Tibial nerve (tissue), 4 donors: ENCODE measurements around the gene CIBAR2. TPM values are rescaled to one million over a fixed set of nuclear protein-coding genes. Genes with fewer than 3 reads are reported as not detected.

Experiments used
- DNase-seq, 2 donors: peaks; one replicate each; pipeline ENCODE4 v3.0.0-alpha.2; 2019; ENCODE audit warnings: low spot score in 2 of 2
- H3K27ac ChIP-seq, 4 donors: fragments of 200-600 bp; sonication (generic) in 3 of 4; one replicate each; pipeline ENCODE4 v1.5.1; 2017 to 2019; ENCODE audit warnings: mild to moderate bottlenecking in 1 of 4
- H3K27me3 ChIP-seq, 2 donors: fragments of 200-600 bp; sonication (generic) in 1 of 2; one replicate each; pipeline versions ENCODE4 v1.5.1 to v1.6.0; 2017 to 2019
- H3K36me3 ChIP-seq, 3 donors: fragments of 200-600 bp; sonication (generic); one replicate each; pipeline ENCODE4 v1.5.1; 2018 to 2019
- H3K4me1 ChIP-seq, 4 donors: fragments of 200-600 bp; sonication (generic) in 3 of 4; one replicate each; pipeline ENCODE4 v1.5.1; 2017 to 2019
- H3K4me3 ChIP-seq, 4 donors: fragments of 200-600 bp; sonication (generic) in 3 of 4; one replicate each; pipeline ENCODE4 v1.5.1; 2017 to 2019; ENCODE audit warnings: mild to moderate bottlenecking in 1 of 4, moderate library complexity in 1 of 4
- H3K9me3 ChIP-seq, 4 donors: fragments of 200-600 bp; sonication (generic) in 3 of 4; one replicate each; pipeline ENCODE4 v1.5.1; 2017 to 2019
- CTCF ChIP-seq, 5 experiments: fragments of 200-600 bp in 3 of 5; fragments of 450-650 bp in 2 of 5; sonication (generic) in 3 of 5; IDR thresholded peaks; one replicate each; pipeline ENCODE4 v1.5.1; 2016 to 2019; ENCODE audit warnings: antibody characterized with exemption in 5 of 5, mild to moderate bottlenecking in 3 of 5, moderate library complexity in 2 of 5
- EP300 ChIP-seq, 2 donors: sonication (generic); formaldehyde crosslinking; IDR thresholded peaks; one replicate each; pipeline ENCODE4 v1.6.1; 2017; ENCODE audit warnings: antibody characterized with exemption in 2 of 2, mild to moderate bottlenecking in 1 of 2
- POLR2A ChIP-seq, 2 donors: fragments of 450-650 bp; IDR thresholded peaks; one replicate each; pipeline ENCODE4 v1.6.1; 2017; ENCODE audit warnings: antibody characterized with exemption in 2 of 2, mild to moderate bottlenecking in 2 of 2, moderate library complexity in 2 of 2
- WGBS, 2 donors: methylation state at CpG; one replicate each; pipeline ENCODE4 v1.1.5; 2018; 5-methylcytosine and 5-hydroxymethylcytosine counted together
- total RNA-seq, 4 donors: library from RNA; depleted of rRNA; stranded (reverse); fragments of >200 nt; gene quantifications; one replicate each; pipeline ENCODE4 v1.1.0, GENCODE V29; 2016

The CIBAR2 gene
- total RNA-seq, 4 donors from 2014 or later, result not detected

- Histone ChIP-seq H3K36me3 (no peaks in the 10 kb centered on the region), H3K27me3 (no peaks in the 10 kb centered on the region), H3K9me3 (no peaks in the 10 kb centered on the region), H3K4me1 (peaks cover 0 to 17% (median 6%) of the 10 kb centered on the region in 4 donors), H3K4me3 (no peak overlapping the region), H3K27ac (no peak overlapping the region)
- WGBS, 2 donors, result 70 to 71% methylated on average over 14 of the region's 14 CpGs
- no peak for DNase-seq
- no peak for TF ChIP-seq CTCF (IDR thresholded peaks at IDR 0.05)
- TF ChIP-seq EP300 (IDR thresholded peaks at IDR 0.05), result no peak
- no peak for TF ChIP-seq POLR2A (IDR thresholded peaks at IDR 0.05)
Measured at GRCh38 chr16:85113913-85114312, 1.6 kb upstream of the CIBAR2 start.

- no peak overlapping the region for H3K27ac ChIP-seq
- H3K4me3 ChIP-seq, result no peak overlapping the region
- no peaks in the 10 kb centered on the region for H3K36me3 ChIP-seq
- no peaks in the 10 kb centered on the region for H3K9me3 ChIP-seq
- peaks cover 0 to 17% (median 6%) of the 10 kb centered on the region in 4 donors for H3K4me1 ChIP-seq
- WGBS, 2 donors, result 85 to 89% methylated on average over 14 of the region's 14 CpGs
- no peaks in the 10 kb centered on the region for H3K27me3 ChIP-seq
- no peak for TF ChIP-seq EP300 (IDR thresholded peaks at IDR 0.05)
- TF ChIP-seq CTCF (IDR thresholded peaks at IDR 0.05), result no peak
- TF ChIP-seq POLR2A (IDR thresholded peaks at IDR 0.05), result no peak
- DNase-seq, result no peak
Measured at GRCh38 chr16:85113168-85113733, 979 bp upstream of the CIBAR2 start.

DNA sequence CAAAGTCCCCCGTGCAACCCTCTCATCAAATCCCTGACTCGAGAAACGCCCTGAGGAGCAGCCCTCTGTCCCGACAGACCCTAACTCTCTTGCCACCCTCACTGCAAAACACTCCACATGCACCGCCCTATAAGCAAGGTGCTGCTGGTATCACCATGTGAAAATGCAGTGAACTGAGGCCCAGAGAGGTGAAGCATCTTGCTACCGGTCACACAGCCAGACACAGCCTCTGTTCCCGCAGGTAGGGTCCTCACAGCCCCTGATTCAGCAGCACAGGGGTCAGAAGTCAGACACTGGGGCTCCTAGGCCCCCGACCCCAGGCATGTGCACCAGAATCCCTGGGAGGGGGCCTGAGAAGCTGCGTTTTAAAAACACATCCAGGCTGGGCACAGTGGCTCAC, 1.1 kb downstream of the CIBAR2 start:
- DNase-seq, result no peak
- Histone ChIP-seq H3K36me3 (no peaks in the 10 kb centered on the region), H3K4me1 (peaks cover 0 to 9% (median 6%) of the 10 kb centered on the region in 4 donors), H3K9me3 (no peaks in the 10 kb centered on the region), H3K27ac (no peak overlapping the region), H3K4me3 (no peak overlapping the region), H3K27me3 (no peaks in the 10 kb centered on the region)
- WGBS, 2 donors, result 88% methylated on average over 8 to 9 of the region's 9 CpGs
- TF ChIP-seq EP300 (IDR thresholded peaks at IDR 0.05), result no peak
- TF ChIP-seq POLR2A (IDR thresholded peaks at IDR 0.05), result no peak
- no peak for TF ChIP-seq CTCF (IDR thresholded peaks at IDR 0.05)

DNA sequence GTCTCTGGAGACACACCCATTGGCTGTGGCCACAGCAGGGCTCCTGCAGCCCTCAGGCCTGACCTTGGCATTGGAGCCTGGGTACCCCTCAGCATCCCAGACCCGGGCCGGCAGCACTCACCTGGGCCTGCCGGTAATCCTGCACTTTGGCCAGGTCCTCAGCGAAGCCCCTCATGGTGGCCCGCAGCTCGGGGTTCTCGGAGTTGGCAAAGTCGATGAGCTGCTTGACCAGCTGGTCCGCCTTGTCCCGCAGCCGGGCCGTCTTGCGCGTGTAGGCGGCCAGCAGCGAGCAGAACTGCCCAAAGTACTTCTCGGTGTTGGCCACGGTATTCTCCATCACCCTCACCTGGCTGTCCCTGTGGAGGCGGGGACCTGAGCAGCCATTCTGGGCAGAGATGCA, 2.2 kb downstream of the CIBAR2 start:
- DNase-seq, result no peak
- Histone ChIP-seq H3K36me3 (no peaks in the 10 kb centered on the region), H3K27ac (no peak overlapping the region), H3K4me1 (peaks cover 0 to 7% (median 6%) of the 10 kb centered on the region in 4 donors), H3K4me3 (no peak overlapping the region), H3K9me3 (no peaks in the 10 kb centered on the region), H3K27me3 (no peaks in the 10 kb centered on the region)
- TF ChIP-seq EP300 (IDR thresholded peaks at IDR 0.05), result no peak
- TF ChIP-seq CTCF (IDR thresholded peaks at IDR 0.05), result no peak
- TF ChIP-seq POLR2A (IDR thresholded peaks at IDR 0.05), result no peak
- 95 to 97% methylated on average over 14 to 18 of the region's 19 CpGs for WGBS, 2 donors

DNA sequence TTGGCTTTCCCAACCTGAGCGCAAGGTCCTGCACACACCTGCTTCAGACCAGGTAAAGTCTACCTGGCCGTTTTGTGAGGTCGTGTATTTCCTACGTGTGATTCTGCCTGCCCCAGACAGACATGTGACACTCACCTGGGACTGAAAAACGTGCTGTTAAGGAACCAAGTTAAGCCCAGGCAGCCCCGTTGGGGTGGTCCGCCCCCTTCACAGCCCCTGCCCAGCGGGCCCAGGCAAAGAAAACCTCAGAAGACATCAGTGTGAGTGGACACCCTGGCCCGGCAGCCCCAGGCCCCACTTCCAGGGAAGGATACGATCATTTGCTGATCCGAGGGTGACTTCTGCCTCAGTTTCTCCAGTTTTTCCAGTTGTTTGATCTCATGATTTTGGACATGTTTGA, 4.7 kb downstream of the CIBAR2 start:
- Histone ChIP-seq H3K36me3 (no peaks in the 10 kb centered on the region), H3K27me3 (no peaks in the 10 kb centered on the region), H3K4me1 (peaks cover 0 to 8% (median 1%) of the 10 kb centered on the region in 4 donors), H3K27ac (no peak overlapping the region), H3K4me3 (no peak overlapping the region), H3K9me3 (no peaks in the 10 kb centered on the region)
- 76 to 85% methylated on average over 11 of the region's 11 CpGs for WGBS, 2 donors
- DNase-seq, result no peak
- TF ChIP-seq POLR2A (IDR thresholded peaks at IDR 0.05) (no peak), EP300 (IDR thresholded peaks at IDR 0.05) (no peak), CTCF (IDR thresholded peaks at IDR 0.05) (no peak)
